HFFc6 (cell line): ENCODE results near the gene NPTN. TPM values are rescaled to one million over a fixed set of nuclear protein-coding genes. Genes with fewer than 3 reads are reported as not detected.
"Not testable (repeated sequence)": the region's sequence is repeated elsewhere in the genome, so short reads cannot be mapped to it uniquely, and the experiment has no call there.

Experiments
- DNase-seq: peaks from one replicate; pipeline ENCODE4 v3.0.0-alpha.2; 2018
- H3K27ac Mint-ChIP-seq: 2 replicates; pipeline ENCODE4 v1.8.0; 2020; ENCODE audit warnings: mild to moderate bottlenecking, mixed read lengths
- H3K27me3 Mint-ChIP-seq: 2 replicates; pipeline ENCODE4 v1.8.0; 2021; ENCODE audit warnings: mild to moderate bottlenecking, moderate library complexity, mixed read lengths; ENCODE audit not compliant: insufficient read depth
- H3K36me3 Mint-ChIP-seq: 2 replicates; pipeline ENCODE4 v1.8.0; 2021; ENCODE audit warnings: low read depth, mixed read lengths
- H3K4me1 Mint-ChIP-seq: 2 replicates; pipeline ENCODE4 v1.8.0; 2020; ENCODE audit warnings: low read depth, mixed read lengths
- H3K4me3 Mint-ChIP-seq: 2 replicates; pipeline ENCODE4 v1.8.0; 2020; ENCODE audit warnings: mild to moderate bottlenecking, moderate library complexity, mixed read lengths
- H3K9me3 Mint-ChIP-seq: 2 replicates; pipeline ENCODE4 v1.8.0; 2020; ENCODE audit warnings: mild to moderate bottlenecking, mixed read lengths
- total RNA-seq, 6 experiments: library from RNA; stranded (reverse); fragmentation: NEBNext Ultra II Directional; extraction: Animal tissue kit (Norgen Biotek cat#: 25700); gene quantifications; 2 replicates in 1 of 6; 3 replicates in 5 of 6; pipeline ENCODE4 v1.2.3, GENCODE V29; 2021
- TF ChIP-seq, protein P1 (sequence below): fragments of 200-600 bp; sonication (generic); IDR thresholded peaks from 2 replicates; pipeline ENCODE4 v1.5.0; 2021; ENCODE audit warnings: antibody characterized with exemption, mild to moderate bottlenecking

Gene NPTN
- total RNA-seq, 6 experiments from 2014 or later = 183 to 215 (median 204) TPM

DNA sequence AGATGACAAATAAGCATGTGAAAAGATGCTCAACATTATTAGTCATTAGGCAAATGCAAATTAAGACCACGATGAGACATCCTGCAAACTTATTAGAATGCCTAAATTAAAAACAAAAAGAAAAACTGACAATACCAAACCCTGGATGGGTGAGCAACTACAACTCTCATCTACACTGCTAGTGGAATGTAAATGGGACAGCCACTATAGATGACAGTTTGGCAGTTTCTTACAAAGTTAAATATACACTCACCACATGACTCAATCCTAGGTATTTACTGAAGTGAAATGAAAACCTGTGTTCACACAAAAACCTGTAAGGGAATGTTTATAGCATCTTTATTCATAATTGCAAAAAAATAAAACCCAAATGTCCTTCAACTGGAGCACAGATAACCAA, 74.7 kb downstream of the NPTN start:
- Mint-ChIP-seq H3K9me3 (no peaks in the 10 kb centered on the region), H3K27me3 (no peaks in the 10 kb centered on the region; the same call in 1 of the 2 replicates), H3K27ac (no peak overlapping the region; the same call in 1 of the 2 replicates), H3K36me3 (peaks cover 26% of the 10 kb centered on the region), H3K4me1 (peaks cover 16% of the 10 kb centered on the region), H3K4me3 (no peak overlapping the region)
- no peak for DNase-seq
- TF ChIP-seq, protein P1, sequence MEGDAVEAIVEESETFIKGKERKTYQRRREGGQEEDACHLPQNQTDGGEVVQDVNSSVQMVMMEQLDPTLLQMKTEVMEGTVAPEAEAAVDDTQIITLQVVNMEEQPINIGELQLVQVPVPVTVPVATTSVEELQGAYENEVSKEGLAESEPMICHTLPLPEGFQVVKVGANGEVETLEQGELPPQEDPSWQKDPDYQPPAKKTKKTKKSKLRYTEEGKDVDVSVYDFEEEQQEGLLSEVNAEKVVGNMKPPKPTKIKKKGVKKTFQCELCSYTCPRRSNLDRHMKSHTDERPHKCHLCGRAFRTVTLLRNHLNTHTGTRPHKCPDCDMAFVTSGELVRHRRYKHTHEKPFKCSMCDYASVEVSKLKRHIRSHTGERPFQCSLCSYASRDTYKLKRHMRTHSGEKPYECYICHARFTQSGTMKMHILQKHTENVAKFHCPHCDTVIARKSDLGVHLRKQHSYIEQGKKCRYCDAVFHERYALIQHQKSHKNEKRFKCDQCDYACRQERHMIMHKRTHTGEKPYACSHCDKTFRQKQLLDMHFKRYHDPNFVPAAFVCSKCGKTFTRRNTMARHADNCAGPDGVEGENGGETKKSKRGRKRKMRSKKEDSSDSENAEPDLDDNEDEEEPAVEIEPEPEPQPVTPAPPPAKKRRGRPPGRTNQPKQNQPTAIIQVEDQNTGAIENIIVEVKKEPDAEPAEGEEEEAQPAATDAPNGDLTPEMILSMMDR = no peak

DNA sequence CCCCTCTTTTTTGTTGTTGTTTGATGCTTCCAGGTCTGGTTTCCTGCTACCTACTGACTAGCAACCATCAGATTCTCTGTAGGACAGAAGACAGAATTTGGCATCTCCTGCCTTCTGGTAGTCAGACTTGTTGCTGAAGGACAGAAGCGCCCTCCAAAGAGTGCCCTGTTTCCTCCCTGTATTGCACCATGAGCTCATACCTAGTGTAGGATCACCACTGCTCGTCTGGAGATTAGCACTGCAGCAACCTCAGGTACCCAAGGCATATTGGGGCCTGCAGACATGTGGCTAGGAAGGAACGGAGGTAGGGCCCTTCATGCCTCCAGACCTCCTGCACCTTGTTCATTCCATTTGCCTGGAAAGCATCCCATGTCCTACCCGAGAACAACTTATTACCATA, 78.1 kb downstream of the NPTN start:
- no peaks in the 10 kb centered on the region for H3K9me3 Mint-ChIP-seq
- peaks cover 22% of the 10 kb centered on the region for H3K4me1 Mint-ChIP-seq
- H3K4me3 Mint-ChIP-seq = no peak overlapping the region
- TF ChIP-seq, protein P1 = no peak
- H3K36me3 Mint-ChIP-seq = peaks cover 14% of the 10 kb centered on the region
- DNase-seq = no peak
- no peak overlapping the region for H3K27ac Mint-ChIP-seq
- no peaks in the 10 kb centered on the region; the same call in 1 of the 2 replicates for H3K27me3 Mint-ChIP-seq

DNA sequence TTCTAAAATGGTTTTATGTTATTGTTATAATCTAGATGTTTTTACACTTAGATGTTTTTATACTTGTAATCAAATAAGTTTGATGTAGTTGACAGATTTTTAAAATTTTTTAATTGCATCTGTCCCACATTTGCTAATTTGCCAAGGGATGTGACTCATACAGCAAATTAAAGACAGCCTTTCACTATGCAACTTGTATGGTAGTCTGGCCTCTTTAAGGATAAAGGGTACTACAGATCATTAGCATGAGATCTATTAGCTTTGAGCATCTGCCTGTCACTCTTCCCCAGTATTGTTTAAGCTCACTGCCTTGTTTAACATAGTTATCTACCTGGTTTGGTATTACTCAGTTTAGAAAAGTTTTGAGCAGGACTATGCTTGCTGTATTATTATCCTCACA, 83.0 kb downstream of the NPTN start:
- Mint-ChIP-seq H3K4me3 (no peak overlapping the region), H3K4me1 (peaks cover 15% of the 10 kb centered on the region), H3K27ac (no peak overlapping the region), H3K36me3 (no peaks in the 10 kb centered on the region; the same call in 1 of the 2 replicates), H3K27me3 (no peaks in the 10 kb centered on the region; the same call in 1 of the 2 replicates), H3K9me3 (no peaks in the 10 kb centered on the region)
- TF ChIP-seq, protein P1 = no peak
- DNase-seq = no peak

DNA sequence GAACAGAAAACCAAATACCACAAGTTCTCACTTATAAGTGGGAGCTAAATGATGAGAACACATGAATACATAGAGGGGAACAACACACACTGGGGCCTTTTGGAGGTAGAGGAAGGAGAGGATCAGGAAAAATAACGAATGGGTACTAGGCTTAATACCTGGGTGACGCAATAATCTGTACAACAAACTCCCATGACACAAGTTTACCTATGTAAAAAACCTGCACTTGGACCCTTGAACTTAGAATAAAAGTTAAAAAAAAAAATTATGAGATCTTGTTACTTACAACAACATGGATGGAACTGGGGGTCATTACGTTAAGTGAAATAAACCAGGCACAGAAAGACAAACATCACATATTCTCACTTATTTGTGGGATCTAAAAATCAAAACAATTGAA, 84.3 kb downstream of the NPTN start:
- not testable (repeated sequence) for H3K27me3 Mint-ChIP-seq, H3K4me3 Mint-ChIP-seq, H3K36me3 Mint-ChIP-seq, H3K9me3 Mint-ChIP-seq, DNase-seq, H3K27ac Mint-ChIP-seq
- H3K4me1 Mint-ChIP-seq = peaks cover 15% of the 10 kb centered on the region

DNA sequence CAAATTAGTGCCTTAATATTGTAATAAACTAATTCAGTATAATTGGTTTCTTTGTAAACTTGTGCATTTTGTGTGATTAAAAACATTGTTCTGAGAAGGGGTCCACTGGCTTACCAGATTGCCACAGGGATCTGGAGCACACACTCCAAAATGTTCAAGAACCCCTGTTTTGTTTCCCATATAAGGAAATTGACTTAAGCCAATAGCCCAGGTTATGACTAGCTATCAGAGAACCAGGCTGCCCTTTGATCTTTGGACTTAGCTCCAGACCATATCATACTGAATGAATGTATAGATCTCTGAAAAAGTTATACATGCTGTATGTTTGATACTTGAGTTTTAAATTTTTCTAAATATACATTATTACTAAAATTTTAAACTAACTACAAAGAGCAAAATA, 91.7 kb downstream of the NPTN start:
- Mint-ChIP-seq H3K36me3 (no peaks in the 10 kb centered on the region), H3K4me1 (no peaks in the 10 kb centered on the region), H3K4me3 (no peak overlapping the region), H3K9me3 (no peaks in the 10 kb centered on the region), H3K27me3 (no peaks in the 10 kb centered on the region; the same call in 1 of the 2 replicates), H3K27ac (no peak overlapping the region)
- no peak for DNase-seq
- TF ChIP-seq, protein P1 = no peak

DNA sequence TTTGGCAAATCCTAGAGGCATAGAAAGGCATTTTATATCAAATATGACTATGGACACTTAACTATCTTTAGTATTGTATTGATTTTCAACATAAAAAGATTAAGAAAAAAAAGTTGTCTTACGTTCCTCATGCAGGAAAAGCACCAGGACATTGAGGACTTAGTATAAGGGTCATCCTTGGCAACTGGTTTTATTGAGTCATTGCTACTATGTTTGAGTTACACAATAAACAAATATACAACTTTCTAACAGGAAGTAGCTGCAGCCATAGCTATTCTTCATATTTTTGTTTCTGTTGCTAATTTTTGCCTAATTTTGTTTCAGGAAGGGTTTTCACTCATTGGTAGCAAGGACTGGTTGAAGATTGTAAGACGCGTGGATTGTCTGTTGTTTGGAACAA, 93.0 kb downstream of the NPTN start:
- H3K4me1 Mint-ChIP-seq = no peaks in the 10 kb centered on the region
- no peaks in the 10 kb centered on the region for H3K9me3 Mint-ChIP-seq
- H3K27ac Mint-ChIP-seq = no peak overlapping the region
- TF ChIP-seq, protein P1 = no peak
- H3K4me3 Mint-ChIP-seq = no peak overlapping the region
- no peaks in the 10 kb centered on the region; the same call in 1 of the 2 replicates for H3K27me3 Mint-ChIP-seq
- no peak for DNase-seq
- H3K36me3 Mint-ChIP-seq = no peaks in the 10 kb centered on the region
